ENCODE results near the gene SOX11. TPM values are rescaled to one million over a fixed set of nuclear protein-coding genes. Genes with fewer than 3 reads are reported as not detected.

SOX11 gene
- polyA plus RNA-seq, 1 donor from 2014 or later = 146 TPM

DNA sequence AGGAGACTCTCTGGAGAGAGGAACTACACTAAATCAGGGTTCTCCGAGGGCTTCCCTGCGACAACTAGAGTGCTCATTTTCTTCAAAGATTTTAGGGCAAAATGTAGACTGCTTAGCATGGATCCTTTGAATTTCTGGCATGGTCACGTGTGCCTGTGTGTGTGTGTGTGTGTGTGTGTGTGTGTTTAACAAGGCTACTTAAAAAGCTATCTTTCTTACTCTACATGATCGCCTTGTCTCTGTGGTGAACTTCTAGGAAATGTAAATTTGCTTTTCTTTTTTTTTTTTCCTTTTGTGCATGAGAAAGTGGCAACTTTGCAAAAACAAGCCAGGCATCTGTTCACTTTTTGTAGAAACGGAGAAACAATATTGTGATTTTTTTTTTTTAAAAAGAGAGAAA, 43.9 kb downstream of the SOX11 start:
- H3K4me3 ChIP-seq (ENCODE audit: low read length) = no peak overlapping the region
- H3K9me3 ChIP-seq (ENCODE audit: low read length) = peaks cover 6% of the 10 kb centered on the region
- no peak overlapping the region for H3K9ac ChIP-seq (ENCODE audit: low read length)
- no peaks in the 10 kb centered on the region for H3F3A ChIP-seq (ENCODE audit: insufficient read depth, low read length, poor library complexity, severe bottlenecking)
- no peaks in the 10 kb centered on the region for H4K20me1 ChIP-seq (ENCODE audit: insufficient read depth)
- H3K79me2 ChIP-seq (replicated peaks; ENCODE audit: insufficient read depth, low read length) = no peaks in the 10 kb centered on the region
- H3K27me3 ChIP-seq (ENCODE audit: insufficient read depth, low read depth, low read length) = no peaks in the 10 kb centered on the region
- H2AFZ ChIP-seq (ENCODE audit: low read depth, low read length) = no peak overlapping the region
- no peaks in the 10 kb centered on the region for H3K9me2 ChIP-seq (ENCODE audit: insufficient read depth, low read length)
- no peaks in the 10 kb centered on the region for H3K36me3 ChIP-seq (ENCODE audit: insufficient read depth, low read length)
- no peak overlapping the region for H3K4me2 ChIP-seq (ENCODE audit: low read length)
- TF ChIP-seq EZH2 (IDR thresholded peaks at IDR 0.05; ENCODE audit: borderline replicate concordance, insufficient read depth, low read length, poor library complexity, severe bottlenecking) = no peak
- no peak for TF ChIP-seq MXI1 (conservative IDR thresholded peaks at IDR 0.05; ENCODE audit: poor library complexity, severe bottlenecking)
- TF ChIP-seq TAF1 (IDR thresholded peaks at IDR 0.05; ENCODE audit: low read depth) = no peak
- no peak for TF ChIP-seq CTCF (IDR thresholded peaks at IDR 0.05; ENCODE audit: poor library complexity, severe bottlenecking)
- TF ChIP-seq SMC3 (conservative IDR thresholded peaks at IDR 0.05; ENCODE audit: poor library complexity) = no peak
- no peak for TF ChIP-seq POLR2AphosphoS5 (IDR thresholded peaks at IDR 0.05)
- TF ChIP-seq RAD21 (conservative IDR thresholded peaks at IDR 0.05) = no peak
- no peak for TF ChIP-seq REST (IDR thresholded peaks at IDR 0.05; ENCODE audit: borderline replicate concordance)
- H3K27ac ChIP-seq (ENCODE audit: low read length) = no peak overlapping the region

- Histone ChIP-seq H3K9me3 (ENCODE audit: low read length) (peaks cover 6% of the 10 kb centered on the region), H3K9me2 (ENCODE audit: insufficient read depth, low read length) (no peaks in the 10 kb centered on the region), H2AFZ (ENCODE audit: low read depth, low read length) (no peak overlapping the region), H3K4me3 (ENCODE audit: low read length) (no peak overlapping the region), H4K20me1 (ENCODE audit: insufficient read depth) (no peaks in the 10 kb centered on the region), H3K4me2 (ENCODE audit: low read length) (no peak overlapping the region), H3K27ac (ENCODE audit: low read length) (no peak overlapping the region), H3F3A (ENCODE audit: insufficient read depth, low read length, poor library complexity, severe bottlenecking) (no peaks in the 10 kb centered on the region), H3K36me3 (ENCODE audit: insufficient read depth, low read length) (no peaks in the 10 kb centered on the region), H3K27me3 (ENCODE audit: insufficient read depth, low read depth, low read length) (no peaks in the 10 kb centered on the region), H3K79me2 (replicated peaks; ENCODE audit: insufficient read depth, low read length) (no peaks in the 10 kb centered on the region), H3K9ac (ENCODE audit: low read length) (no peak overlapping the region)
- TF ChIP-seq RAD21 (conservative IDR thresholded peaks at IDR 0.05) (no peak), MXI1 (conservative IDR thresholded peaks at IDR 0.05; ENCODE audit: poor library complexity, severe bottlenecking) (no peak), SMC3 (conservative IDR thresholded peaks at IDR 0.05; ENCODE audit: poor library complexity) (no peak), POLR2AphosphoS5 (IDR thresholded peaks at IDR 0.05) (no peak), REST (IDR thresholded peaks at IDR 0.05; ENCODE audit: borderline replicate concordance) (no peak), EZH2 (IDR thresholded peaks at IDR 0.05; ENCODE audit: borderline replicate concordance, insufficient read depth, low read length, poor library complexity, severe bottlenecking) (no peak), CTCF (IDR thresholded peaks at IDR 0.05; ENCODE audit: poor library complexity, severe bottlenecking) (no peak), EP300 (conservative IDR thresholded peaks at IDR 0.05; ENCODE audit: poor library complexity, severe bottlenecking) (no peak), TAF1 (IDR thresholded peaks at IDR 0.05; ENCODE audit: low read depth) (no peak)
Observed at GRCh38 chr2:5736886-5737285, 44.7 kb downstream of the SOX11 start.
